ENCODE measurements around the gene BAZ1A. TPM values are rescaled to one million over a fixed set of nuclear protein-coding genes. Genes with fewer than 3 reads are reported as not detected.

Gene BAZ1A
- total and polyA plus RNA-seq, 9 of the 15 experiments (the other 6 are each of a cell fraction or from before 2014, with no cell fraction given) = 22.0 to 71.2 (median 39.1) TPM

GRCh38 chr14:34710744-34711143 is 164.4 kb downstream of the BAZ1A start (continued):
- no peak for TF ChIP-seq CHD7 (IDR thresholded peaks at IDR 0.05; ENCODE audit: low read depth, low read length)
- no peak for TF ChIP-seq FOXK1 (CRISPR knock-in tag; IDR thresholded peaks at IDR 0.05; ENCODE audit: borderline replicate concordance)
- no peak for TF ChIP-seq ZNF174 (CRISPR knock-in tag; IDR thresholded peaks at IDR 0.05)
- no peak for TF ChIP-seq ZNF311 (CRISPR knock-in tag; IDR thresholded peaks at IDR 0.05)
- no peak for TF ChIP-seq KAT2B (IDR thresholded peaks at IDR 0.05; ENCODE audit: low read depth, low read length)
- no peak for TF ChIP-seq IRF1 (CRISPR knock-in tag; IDR thresholded peaks at IDR 0.05; ENCODE audit: borderline replicate concordance)
- TF ChIP-seq ZKSCAN8 (CRISPR knock-in tag; IDR thresholded peaks at IDR 0.05) = no peak
- TF ChIP-seq HMGN3 (IDR thresholded peaks at IDR 0.05; ENCODE audit: borderline replicate concordance, extremely low read depth, insufficient read length, low read depth, low read length) = no peak
- TF ChIP-seq FIP1L1 (IDR thresholded peaks at IDR 0.05; ENCODE audit: low read depth, low read length, poor library complexity, severe bottlenecking) = no peak
